NOMO-1 treated with DMSO at 0.1 percent for 48 hours (cell line): Measurements from ENCODE around the gene OR2A12.
"Not testable (repeated sequence)": the region's sequence is repeated elsewhere in the genome, so short reads cannot be mapped to it uniquely, and the experiment has no call there.

Source experiments
- DNase-seq: peaks from one replicate; lab custom pipeline; 2025; ENCODE audit not compliant: unreplicated experiment; lab: John Stamatoyannopoulos, UW

Gene OR2A12

DNA sequence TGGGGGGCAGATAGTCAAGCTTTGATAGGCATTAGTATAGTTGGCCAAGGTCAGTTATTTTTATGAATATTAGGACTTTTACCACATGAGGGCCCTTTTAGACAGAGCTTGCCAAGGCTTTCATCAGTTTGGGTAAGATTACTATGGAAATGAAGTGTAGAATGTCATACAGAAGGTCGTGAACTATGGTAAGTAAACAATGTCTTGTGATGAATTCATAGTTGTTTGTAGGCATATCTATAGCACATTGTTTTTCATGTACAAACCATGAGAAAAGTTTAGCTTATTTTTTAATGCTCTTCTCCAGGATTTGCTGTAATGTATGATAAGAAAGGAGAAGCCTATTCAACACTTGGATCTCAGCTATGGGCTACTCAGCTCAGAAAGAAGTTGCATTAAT is 27.6 kb downstream of the OR2A12 start:
- no peak for DNase-seq

DNA sequence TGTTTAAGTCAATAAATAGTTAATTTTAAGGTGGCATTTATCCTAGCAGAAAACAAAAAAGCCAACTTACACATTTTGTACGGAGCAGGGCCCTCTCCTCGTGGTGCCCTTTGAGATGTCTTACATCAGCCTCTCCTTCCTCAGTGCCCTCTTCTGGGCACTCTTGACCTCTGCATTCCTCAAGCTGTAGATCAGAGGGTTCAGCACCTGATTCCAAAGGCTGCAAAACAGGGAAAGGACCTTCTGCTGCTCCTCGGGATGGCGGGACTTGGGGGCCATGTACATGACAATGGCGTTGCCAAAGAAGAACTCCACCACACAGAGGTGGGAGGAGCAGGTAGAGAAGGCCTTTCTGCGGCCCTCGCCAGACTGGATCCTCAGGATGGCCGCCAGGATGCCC is 32.3 kb downstream of the OR2A12 start:
- no peak for DNase-seq

DNA sequence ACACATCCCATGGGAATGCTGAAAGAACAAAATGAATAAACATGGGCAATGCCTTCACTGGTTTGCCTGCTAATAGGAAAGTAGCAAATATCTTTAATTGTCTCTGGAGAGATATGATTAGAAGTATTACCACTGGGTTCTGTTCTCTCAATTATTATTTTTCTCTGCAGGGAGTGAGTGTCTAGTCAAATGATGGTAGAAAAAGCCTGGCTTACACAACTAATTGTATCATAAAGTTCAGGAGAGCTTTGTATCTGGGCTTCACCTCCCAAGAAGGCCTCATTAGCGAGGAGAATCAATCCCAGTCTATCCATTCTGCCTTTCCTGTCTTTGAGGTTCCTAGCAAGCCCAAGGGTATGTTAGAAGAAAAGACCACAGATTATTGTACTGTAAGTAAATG is 36.8 kb downstream of the OR2A12 start, which contains the start of gene OR2A14:
Gene OR2A14, plus strand, starts transcription at position 301 of the 400 bp plus-strand sequence. CDS start 5,937 bp downstream, outside the sequence.
- no peak for DNase-seq

DNA sequence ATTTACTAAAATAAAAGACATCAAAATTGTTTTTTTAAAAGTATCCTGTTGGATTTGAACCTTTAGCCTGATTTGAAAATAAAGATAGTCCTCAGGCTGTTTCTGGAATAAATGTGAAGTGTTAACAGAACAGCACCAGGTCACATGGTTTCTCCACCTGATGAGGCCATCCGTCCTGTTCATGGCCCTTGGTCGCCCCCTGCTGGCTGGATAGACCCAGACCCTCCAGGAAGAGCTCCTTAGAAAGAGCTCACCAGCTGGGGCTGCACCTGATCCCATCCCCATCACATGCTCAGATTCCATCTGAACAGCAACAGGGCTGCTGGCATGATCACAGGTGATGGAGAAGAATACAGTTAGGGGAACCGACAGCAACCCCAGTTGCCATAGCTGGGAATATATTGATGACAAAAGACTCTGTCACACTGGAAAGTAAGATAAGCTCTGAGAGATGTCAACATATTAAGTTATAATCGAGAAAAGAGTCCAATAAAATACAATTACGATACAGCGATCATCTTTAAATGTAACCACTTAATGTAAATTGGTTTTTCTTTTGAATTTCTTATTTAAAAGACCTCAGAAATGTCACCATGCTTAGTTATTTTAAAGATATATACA is 41.7 kb downstream of the OR2A12 start:
- peak; percentile 9 for DNase-seq

DNA sequence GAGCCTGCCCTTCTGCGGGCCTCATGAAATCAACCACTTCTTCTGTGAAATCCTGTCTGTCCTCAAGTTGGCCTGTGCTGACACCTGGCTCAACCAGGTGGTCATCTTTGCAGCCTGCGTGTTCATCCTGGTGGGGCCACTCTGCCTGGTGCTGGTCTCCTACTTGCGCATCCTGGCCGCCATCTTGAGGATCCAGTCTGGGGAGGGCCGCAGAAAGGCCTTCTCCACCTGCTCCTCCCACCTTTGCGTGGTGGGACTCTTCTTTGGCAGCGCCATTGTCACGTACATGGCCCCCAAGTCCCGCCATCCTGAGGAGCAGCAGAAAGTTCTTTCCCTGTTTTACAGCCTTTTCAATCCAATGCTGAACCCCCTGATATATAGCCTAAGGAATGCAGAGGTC is 43.5 kb downstream of the OR2A12 start:
- DNase-seq: not testable (repeated sequence)

DNA sequence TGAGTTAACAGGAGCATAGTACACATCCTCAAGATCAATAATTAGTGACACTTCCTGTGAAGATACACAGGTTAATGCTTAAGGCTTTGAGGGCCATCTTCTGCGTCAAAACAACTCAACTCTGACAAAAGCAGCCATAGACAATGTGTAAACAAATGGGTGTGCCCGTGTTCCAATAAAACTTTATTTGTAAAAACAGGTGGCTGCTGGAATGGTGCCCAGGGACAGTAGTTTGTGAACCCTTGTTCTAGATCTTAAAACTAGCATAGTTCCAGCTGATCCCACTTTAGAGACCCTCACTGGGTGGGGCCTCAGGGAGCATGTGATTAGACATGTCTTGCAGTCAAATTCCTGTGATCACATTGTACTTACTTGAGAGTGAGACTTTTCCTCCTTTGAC is 44.7 kb downstream of the OR2A12 start:
- DNase-seq: no peak

DNA sequence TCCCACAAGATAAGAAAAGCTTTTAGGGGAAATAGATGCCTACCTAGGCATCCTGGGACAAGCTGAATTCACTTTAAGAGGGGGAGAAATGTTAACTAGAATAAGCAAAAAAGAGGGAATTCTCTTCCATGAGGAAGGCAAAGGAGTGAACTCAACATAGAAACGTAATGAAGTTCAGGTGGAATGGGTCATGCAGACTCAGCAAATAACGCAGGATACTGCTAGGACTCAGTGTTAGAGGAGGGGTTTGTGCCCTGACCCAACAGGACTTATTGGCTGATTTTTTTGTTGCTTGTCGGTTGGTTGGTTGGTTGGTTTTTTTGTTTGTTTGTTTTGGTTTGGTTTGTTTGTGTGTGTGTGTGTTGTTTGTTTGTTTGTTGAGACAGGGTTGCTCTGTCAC is 46.2 kb downstream of the OR2A12 start:
- no peak for DNase-seq

DNA sequence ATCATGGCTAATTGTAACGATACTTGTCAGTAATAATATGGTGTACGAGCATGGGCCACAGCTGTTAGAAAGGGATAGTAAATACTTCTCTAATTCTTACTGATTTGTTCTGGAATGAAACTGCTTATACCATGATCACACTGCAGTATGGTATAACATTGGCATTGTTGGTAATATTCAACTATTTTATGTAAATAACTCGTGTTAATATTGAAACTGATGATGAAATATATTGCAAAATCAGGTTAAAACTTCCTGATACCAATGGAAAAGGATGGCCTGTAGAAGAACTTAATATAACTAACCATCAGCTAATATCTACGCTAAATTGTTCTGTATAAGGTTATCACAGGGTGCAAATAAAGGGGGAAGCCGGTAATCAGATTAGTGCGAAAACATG is 47.2 kb downstream of the OR2A12 start:
- DNase-seq: no peak

DNA sequence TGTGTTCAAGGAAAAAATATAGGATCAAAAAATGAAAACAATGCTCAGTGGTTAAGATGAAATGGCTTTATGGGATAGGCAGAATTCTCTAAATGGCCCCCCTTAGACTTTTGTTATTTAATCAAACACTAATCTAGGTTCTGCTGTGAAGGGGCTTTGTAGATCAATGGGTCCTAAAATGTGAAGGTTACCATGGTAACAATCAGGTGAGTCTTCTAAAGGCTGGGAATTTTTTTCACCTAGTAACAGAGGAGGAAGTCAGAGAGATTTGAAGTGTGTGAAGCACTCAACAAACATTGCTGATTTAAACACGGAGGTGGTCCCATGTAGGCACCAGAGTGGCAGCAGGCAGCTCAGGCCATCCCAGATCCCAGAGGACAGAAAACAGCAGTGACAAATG is 48.0 kb downstream of the OR2A12 start:
- DNase-seq: no peak

DNA sequence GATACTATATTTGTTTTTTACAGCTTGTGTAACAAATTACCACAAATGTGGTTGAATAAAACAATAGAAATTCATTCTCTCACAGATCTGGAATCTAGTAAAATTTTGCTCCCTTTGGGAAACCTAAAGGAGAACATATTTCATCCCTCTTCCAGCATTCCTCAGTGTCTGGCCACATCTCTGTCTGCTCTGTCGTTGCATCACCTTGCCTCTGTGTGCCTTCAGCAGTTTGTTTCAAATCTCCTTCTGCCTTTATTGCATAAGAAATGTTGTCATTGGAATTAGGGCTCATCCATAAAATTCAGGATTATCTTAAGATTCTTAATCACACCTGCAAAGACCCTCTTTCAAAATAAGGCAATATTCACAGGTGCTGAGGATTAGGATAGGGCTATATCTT is 51.4 kb downstream of the OR2A12 start:
- DNase-seq: no peak

DNA sequence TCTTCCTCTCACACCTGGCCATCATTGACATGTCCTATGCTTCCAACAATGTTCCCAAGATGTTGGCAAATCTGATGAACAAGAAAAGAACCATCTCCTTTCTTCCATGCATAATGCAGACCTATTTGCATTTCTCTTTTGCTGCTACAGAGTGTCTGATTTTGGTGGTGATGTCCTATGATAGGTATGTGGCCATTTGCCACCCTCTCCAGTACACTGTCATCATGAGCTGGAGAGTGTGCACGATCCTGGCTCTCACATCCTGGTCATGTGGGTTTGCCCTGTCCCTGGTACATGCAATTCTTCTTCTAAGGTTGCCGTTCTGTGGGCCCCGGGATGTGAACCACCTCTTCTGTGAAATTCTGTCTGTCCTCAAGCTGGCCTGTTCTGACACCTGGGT is 56.1 kb downstream of the OR2A12 start:
- no peak for DNase-seq

DNA sequence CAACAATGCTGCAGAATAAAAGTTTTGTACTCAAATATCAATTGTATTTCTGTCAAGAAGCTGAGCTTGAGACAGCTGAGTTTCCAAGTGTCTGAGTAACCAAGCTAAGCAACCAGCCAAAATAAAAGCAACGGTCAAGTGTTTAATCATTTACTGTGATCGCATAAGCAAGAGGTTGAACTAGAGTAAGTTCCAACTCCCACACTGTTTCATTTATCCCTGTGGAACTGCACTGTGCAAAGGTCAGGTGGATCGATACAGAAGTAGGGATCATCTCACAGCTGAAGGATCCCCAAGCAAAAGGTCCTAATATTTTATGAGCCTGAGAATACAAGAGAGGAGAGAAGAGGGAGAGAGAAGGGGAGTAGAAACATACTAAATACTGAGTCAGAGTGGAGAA is 58.3 kb downstream of the OR2A12 start:
- no peak for DNase-seq

DNA sequence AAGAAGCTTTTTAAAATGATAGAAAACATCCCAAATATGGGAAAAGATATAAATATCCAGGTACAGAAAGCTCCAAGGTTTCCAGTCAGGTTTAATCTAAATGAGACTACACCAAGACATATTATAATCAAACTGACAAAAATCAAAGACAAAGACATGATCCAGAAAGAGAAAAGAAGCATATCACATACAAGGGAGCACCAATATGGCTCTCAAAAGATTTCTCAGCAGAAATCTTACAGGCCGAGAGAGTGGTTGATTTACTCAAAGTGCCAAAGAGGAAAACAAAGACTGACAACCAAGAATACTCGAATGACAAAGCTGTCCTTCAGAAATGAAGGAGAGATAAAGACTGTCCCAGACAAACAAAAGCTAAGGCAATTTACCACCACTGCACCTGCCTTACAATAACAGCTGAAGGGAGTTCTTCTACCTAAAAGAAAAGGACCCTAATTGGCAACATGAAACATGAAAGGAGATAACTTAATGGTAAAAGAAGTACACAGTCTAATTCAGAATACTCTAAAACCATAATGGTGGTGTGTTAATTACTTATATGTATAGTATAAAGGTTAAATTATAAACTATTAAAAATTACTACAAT is 62.2 kb downstream of the OR2A12 start:
- no peak for DNase-seq
